ENCODE data around the gene JAKMIP1.

- TF ChIP-seq, protein P1, sequence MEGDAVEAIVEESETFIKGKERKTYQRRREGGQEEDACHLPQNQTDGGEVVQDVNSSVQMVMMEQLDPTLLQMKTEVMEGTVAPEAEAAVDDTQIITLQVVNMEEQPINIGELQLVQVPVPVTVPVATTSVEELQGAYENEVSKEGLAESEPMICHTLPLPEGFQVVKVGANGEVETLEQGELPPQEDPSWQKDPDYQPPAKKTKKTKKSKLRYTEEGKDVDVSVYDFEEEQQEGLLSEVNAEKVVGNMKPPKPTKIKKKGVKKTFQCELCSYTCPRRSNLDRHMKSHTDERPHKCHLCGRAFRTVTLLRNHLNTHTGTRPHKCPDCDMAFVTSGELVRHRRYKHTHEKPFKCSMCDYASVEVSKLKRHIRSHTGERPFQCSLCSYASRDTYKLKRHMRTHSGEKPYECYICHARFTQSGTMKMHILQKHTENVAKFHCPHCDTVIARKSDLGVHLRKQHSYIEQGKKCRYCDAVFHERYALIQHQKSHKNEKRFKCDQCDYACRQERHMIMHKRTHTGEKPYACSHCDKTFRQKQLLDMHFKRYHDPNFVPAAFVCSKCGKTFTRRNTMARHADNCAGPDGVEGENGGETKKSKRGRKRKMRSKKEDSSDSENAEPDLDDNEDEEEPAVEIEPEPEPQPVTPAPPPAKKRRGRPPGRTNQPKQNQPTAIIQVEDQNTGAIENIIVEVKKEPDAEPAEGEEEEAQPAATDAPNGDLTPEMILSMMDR (IDR thresholded peaks at IDR 0.05) = no peak
- no peak for TF ChIP-seq POLR2A (IDR thresholded peaks at IDR 0.05)
These were observed 195.2 kb downstream of the JAKMIP1 start for GRCh38 chr4:6005175-6005574.

Data from body of pancreas (tissue), 4 donors.